ENCODE measurements around the gene NPHP1. TPM values are rescaled to one million over a fixed set of nuclear protein-coding genes. Genes with fewer than 3 reads are reported as not detected.

Gene NPHP1
- total RNA-seq, 1 experiment from 2014 or later = 4.7 TPM

GRCh38 chr2:110143982-110144381 is 60.8 kb downstream of the NPHP1 start:
- no peak for DNase-seq (ENCODE audit: low read depth, low spot score)
- Histone ChIP-seq H3K4me1 (ENCODE audit: control insufficient read depth in 1 of 2, insufficient read depth in 2 of 2, low read length in 2 of 2) (peaks cover 12 to 39% of the 10 kb centered on the region in 2 experiments), H3K4me2 (ENCODE audit: low read length) (peak overlapping the region; percentile 16; the same call in 1 of the 2 replicates), H3K79me2 (ENCODE audit: insufficient read depth, low read length) (no peaks in the 10 kb centered on the region), H3K9me3 (ENCODE audit: control insufficient read depth in 1 of 2, insufficient read depth in 1 of 2, low read depth in 1 of 2, low read length in 2 of 2) (no peaks in the 10 kb centered on the region; a peak in 2 of 4 replicates), H2AFZ (ENCODE audit: low read depth, low read length, poor library complexity, severe bottlenecking) (no peak overlapping the region), H3K27ac (ENCODE audit: low read depth, low read length) (no peak overlapping the region), H3K9me2 (ENCODE audit: insufficient read depth) (no peaks in the 10 kb centered on the region), H4K20me1 (ENCODE audit: insufficient read depth) (no peaks in the 10 kb centered on the region), H3K4me3 (replicated peaks in 1 of 2; ENCODE audit: low read depth in 1 of 2, low read length in 2 of 2) (no peak overlapping the region), H3K9ac (ENCODE audit: low read length) (no peak overlapping the region), H3K36me3 (ENCODE audit: control insufficient read depth in 1 of 2, insufficient read depth in 2 of 2, low read length in 2 of 2) (peaks cover 0 to 16% of the 10 kb centered on the region in 2 experiments; a peak in 2 of 4 replicates), H3K27me3 (ENCODE audit: insufficient read depth, low read length) (no peaks in the 10 kb centered on the region)
- TF ChIP-seq ZBTB33 (IDR thresholded peaks at IDR 0.05; ENCODE audit: extremely low read depth, insufficient replicate concordance, low read length) (no peak), TCF7L2 (IDR thresholded peaks at IDR 0.05; ENCODE audit: borderline replicate concordance, extremely low read depth, insufficient read depth, insufficient read length) (no peak), JUND (IDR thresholded peaks at IDR 0.05) (no peak), EGR1 (IDR thresholded peaks at IDR 0.05; ENCODE audit: low read depth) (no peak), EZH2 (IDR thresholded peaks at IDR 0.05) (no peak), CTCF (IDR thresholded peaks at IDR 0.05 in 2 of 3, conservative IDR thresholded peaks at IDR 0.05 in 1 of 3; ENCODE audit: borderline replicate concordance in 1 of 3, insufficient read depth in 1 of 3, low read depth in 2 of 3, low read length in 2 of 3) (no peak), POLR2AphosphoS5 (IDR thresholded peaks at IDR 0.05; ENCODE audit: low read depth, low read length) (no peak), MAX (IDR thresholded peaks at IDR 0.05) (no peak), SRF (IDR thresholded peaks at IDR 0.05; ENCODE audit: low read depth) (no peak), SP1 (IDR thresholded peaks at IDR 0.05; ENCODE audit: low read depth) (no peak), REST (IDR thresholded peaks at IDR 0.05; ENCODE audit: low read depth) (no peak), ATF3 (IDR thresholded peaks at IDR 0.05) (no peak), POLR2A (IDR thresholded peaks at IDR 0.05; ENCODE audit: borderline replicate concordance, extremely low read depth, insufficient read depth, insufficient read length) (no peak), FOSL1 (IDR thresholded peaks at IDR 0.05; ENCODE audit: low read depth) (no peak), ELF1 (IDR thresholded peaks at IDR 0.05; ENCODE audit: borderline replicate concordance, low read depth) (no peak), ZNF274 (IDR thresholded peaks at IDR 0.05; ENCODE audit: low read depth, low read length) (no peak), EZH2phosphoT487 (IDR thresholded peaks at IDR 0.05; ENCODE audit: borderline replicate concordance) (no peak)
- intact Hi-C loops (cut with micrococcal nuclease) = no loop called here
- ChIA-PET CTCF (interaction anchor here (1.2 kb wide), 1 partner anchor 28 kb away, joined by 5 read pairs; no protein-coding TSS in a partner anchor), POLR2A (no interaction called here), RAD21 (ENCODE audit: low non-redundant PET in 1 of 2, low total read pairs in 2 of 2, uncharacterized antibody in 2 of 2, unreplicated experiment in 2 of 2) (no interaction called here)
- BruUV-seq (replicated peaks) = no TSS peak
- ATAC-seq = no peak
